GM15510 (cell line): ENCODE data around the gene LDLRAD4.

Experiments used
- POLR2A ChIP-seq: IDR thresholded peaks from 3 replicates; pipeline ENCODE4 v1.6.1; 2011; ENCODE audit warnings: borderline replicate concordance; ENCODE audit not compliant: insufficient read length; ENCODE audit errors: extremely low read depth

LDLRAD4 gene

DNA sequence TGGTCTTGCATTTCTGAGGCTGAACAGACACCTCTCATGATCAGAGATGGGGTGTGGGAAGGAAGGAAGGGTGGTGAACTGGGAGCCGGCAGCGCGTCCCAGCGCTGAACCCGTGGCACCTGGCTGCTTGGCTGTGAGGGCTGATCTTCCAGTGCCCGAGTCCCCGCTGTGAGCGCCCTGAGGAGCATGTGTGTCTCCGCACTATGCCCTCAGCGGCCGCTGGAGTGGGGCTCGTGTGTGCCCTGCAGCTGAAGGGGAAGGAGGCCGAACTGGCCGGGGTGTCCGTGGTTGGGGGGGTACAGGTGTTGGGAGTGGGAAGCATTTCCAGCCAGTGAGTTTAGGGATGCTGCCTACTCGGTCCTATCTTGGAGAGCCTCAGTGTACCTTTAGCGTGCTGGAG is 82.2 kb downstream of the LDLRAD4 start:
- TF ChIP-seq POLR2A = no peak

DNA sequence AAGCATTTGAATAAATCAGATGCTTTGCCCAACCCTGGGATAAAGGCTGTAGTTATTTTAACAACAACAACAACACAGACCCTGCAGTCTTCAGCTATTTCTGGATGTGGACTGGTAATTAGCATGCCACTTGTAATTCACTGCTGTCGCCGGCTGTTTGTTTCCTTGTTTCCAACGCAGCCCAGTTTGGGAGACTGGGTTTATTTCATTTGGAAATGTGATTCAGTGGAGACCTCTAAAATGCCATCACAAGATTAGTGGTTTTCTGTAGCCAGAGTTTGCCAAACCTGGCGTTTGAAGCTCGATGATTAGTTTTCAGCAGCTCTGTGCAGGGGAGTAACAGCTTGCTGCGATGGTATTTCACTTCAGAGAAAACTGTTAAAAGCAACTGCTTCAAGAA is 83.5 kb downstream of the LDLRAD4 start:
- no peak for TF ChIP-seq POLR2A

DNA sequence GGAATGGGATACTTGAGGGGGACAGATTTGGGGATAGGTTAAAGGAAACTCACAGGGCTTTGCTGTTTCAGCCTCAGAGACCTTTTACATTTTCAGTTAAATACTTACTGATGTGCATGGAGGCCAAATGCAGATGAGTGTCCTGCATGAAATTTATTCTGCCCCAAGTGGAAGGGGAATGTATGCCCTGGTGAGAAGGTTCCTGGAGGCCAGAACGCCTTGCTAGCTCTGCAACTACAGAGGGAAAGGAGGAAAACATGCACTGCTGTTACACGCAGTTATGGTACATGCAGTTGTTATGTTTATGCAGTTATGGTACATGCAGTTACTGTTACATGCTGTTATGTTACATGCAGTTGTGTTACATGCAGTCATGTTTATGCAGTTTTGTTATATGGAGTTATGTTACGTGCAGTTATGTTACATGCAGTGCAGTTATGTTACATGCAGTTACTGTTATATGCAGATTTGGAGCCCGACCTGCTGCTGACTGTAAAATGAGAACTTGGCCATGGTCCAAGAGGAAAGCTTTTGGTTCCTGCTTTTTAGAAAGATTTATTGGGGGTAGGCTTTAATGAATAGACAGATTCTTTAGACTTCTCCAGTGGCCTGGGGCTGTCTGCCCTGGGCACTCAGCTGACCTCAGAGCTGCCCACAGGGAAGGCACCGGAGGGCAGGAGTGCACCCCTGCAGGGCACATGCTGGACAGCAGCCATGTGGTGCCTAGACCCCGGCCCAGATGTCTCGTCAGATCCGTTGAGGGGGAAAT is 84.1 kb downstream of the LDLRAD4 start:
- TF ChIP-seq POLR2A = no peak

DNA sequence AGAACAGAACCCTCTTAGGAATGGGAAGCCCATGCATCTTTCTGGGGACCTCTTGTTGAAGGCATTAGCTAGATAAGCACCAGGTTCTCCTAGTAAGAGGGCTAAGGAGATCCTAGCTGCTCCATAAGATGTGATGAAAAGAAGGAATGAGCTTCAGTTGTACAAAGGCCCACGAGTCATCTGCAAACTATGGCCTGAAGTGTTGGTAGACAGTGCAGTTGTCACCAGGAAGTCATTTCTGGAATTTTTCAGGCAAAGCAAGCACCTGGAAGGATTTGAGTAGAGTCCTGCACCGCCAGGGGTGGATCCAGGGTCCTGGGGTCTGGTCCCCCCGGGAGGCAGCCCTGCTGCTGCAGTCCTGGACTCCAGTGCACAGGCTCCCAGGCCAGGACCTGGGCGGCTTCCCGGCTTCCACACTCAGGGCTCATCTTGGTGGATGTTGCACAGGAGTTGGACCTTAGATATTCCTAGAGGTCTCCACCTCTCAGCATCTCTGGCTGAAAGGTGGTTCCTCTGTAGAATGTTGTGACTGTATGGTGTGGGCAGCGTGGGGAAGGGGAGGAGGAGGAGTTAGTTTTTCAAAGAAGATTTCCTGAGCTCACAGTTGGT is 85.3 kb downstream of the LDLRAD4 start:
- TF ChIP-seq POLR2A = no peak

DNA sequence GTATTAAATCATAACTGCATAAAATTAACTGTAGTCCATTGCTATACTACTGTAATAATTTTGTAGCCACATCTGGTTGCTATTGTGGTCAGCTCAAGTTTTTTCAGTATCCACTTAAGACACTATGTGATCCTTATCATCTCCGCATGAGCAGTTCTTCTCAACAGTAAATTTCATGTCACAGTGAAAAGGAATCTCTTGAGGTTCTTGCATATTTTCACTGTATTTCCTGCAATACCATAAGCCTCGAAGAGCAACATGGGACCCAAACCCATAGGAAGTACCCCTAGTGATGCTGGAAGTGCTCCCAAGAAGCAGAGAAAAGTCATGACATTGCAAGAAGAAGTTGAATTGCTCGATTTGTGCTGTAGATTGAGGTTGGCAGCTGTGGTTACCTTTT is 86.7 kb downstream of the LDLRAD4 start:
- TF ChIP-seq POLR2A = no peak

DNA sequence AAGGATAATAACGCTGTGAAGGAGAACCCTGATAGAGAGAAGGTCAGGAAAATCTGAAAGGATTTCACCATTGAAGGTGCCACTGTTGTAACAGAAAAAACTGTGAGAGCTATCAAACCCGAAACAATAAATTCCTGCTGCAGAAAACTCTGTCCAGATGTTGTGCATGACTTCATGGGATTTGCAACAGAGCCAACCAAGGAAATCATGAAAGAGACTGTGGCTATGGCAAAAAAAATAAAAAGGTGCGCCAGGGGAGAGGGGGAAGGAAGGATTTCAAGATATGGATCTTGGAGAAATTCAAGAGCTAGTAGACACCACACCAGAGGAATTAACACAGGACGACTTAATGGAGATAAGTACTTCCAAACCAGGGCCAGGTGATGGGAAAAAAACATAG is 88.0 kb downstream of the LDLRAD4 start:
- no peak for TF ChIP-seq POLR2A

DNA sequence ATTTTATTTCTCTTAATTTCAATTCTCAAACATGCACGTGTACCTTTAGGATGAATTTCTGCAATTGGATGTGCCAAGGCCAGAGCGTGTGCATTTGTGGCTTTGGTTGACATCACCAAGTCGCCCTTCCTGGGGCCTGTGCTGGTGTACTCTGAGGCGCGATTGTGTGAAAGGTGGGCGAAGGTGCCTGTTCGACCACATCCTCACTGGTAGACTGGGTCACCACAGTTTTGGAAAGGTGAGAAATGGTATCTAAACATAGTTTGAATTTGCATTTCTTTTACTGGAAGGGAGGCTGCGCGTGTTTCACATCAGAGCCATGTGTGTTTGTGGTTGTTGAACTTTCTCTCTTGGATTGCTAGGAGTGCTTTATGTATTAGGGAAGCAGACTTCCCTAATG is 89.8 kb downstream of the LDLRAD4 start:
- TF ChIP-seq POLR2A = no peak

DNA sequence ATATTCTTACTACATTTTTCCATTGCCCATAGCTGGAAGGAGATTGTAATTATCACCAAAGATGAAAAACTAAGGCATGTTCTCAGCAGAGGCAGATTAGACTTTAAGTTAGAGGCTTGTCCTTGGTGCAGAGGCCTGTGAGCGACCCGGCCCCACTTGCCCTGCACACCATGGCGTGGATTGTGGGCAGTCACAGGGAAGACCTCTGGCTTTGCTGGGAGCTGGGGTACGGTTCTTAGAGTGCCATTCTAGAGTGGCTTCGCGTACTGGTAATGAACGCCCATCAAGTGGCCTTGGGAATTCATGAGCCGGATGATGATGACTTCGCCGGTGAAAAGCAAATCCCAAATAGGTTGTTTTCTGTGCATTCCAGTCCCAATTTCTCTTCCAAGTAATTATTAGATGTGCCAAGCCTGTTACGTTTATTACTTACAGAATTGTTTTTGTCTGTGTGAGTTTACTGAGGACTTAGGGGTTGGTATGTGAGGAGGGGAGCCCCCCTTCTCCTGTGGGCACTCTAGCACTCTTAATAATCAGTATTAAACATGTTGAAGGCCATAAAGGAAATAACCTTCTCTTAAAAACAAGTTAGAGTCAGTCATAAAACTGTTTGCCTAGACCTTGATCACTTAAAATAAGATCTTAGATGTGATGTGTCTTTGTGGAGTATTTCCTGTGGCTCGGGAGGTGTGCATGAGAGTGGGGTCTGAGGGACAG is 90.6 kb downstream of the LDLRAD4 start:
- no peak for TF ChIP-seq POLR2A

DNA sequence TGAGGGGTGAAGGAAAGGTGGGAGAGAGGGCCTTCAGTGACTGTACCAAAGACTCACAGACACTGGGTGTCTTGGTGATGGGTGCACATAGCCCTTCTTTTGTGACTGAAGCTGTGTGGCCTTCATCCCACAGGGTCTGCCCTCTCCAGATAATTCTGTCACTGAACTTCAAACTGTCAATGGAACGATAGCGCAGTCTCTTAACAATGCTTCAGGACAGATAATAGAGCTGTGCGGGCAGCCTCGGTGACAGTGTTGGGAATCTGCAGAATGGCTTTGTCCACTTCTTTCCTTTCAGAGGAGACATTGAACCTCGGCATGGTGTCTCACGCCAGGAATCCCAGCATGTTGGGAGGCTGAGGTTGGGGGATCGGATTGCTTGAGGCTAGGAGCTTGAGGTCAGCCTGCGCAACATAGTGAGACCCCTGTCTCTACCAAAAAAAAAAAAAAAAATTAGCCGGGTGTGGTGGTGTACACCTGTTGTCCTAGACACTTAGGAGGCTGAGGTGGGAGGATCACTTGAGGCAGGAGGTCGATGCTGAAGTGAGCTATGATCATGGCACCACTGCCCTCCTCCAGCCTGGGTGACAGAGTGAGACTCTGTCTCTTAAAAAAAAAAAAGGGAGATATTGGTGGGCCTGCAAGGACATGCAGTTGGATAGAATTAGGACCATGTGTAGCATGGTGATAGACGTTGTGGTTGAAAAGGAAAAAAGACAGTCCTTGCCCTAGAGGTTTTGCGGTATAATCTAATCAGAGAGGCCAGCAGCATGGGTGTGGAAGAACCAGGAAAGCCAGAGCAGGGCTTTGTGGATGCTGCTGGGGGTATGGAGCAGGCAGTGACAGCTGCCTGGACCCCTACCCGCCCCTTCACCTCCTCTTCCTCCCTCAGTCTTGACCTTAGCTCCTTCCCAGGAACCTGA is 91.4 kb downstream of the LDLRAD4 start:
- TF ChIP-seq POLR2A = no peak

DNA sequence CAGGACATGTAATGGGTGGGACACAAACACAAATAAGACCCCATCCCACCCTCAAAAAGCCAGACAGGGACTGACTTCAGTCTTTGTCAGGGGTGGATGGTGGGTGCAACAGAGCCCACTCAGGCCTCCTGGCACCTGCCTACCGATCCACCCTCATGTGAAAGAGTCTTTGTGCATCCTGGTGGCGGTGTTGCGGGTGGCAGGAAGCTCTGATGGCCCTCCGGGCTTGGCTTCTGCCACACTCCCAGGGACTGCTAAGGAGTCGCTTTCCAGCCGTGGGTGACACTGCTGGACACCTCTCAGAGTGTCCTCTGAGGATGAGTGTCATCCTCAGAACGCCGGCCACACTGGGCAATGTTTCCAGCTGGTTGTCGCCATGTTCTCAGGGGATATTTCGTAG is 92.6 kb downstream of the LDLRAD4 start:
- no peak for TF ChIP-seq POLR2A

DNA sequence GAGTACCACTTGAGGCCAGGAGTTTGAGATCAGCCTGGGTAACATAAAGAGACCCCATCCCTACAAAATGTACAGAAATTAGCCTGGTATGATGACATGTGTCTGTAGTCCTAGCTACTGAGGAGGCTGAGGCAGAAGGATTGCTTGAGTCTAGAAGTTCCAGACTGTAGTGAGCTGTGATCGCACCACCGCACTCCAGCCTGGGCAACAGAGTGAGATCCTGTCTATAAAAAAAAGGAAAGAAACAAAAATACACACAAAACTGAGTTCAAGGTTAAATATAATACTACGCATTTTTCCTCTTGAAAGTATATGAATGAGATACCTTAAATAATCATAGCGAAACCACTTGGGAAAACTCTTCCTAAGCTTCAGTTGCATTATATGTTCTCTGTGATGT is 94.0 kb downstream of the LDLRAD4 start:
- TF ChIP-seq POLR2A = no peak

DNA sequence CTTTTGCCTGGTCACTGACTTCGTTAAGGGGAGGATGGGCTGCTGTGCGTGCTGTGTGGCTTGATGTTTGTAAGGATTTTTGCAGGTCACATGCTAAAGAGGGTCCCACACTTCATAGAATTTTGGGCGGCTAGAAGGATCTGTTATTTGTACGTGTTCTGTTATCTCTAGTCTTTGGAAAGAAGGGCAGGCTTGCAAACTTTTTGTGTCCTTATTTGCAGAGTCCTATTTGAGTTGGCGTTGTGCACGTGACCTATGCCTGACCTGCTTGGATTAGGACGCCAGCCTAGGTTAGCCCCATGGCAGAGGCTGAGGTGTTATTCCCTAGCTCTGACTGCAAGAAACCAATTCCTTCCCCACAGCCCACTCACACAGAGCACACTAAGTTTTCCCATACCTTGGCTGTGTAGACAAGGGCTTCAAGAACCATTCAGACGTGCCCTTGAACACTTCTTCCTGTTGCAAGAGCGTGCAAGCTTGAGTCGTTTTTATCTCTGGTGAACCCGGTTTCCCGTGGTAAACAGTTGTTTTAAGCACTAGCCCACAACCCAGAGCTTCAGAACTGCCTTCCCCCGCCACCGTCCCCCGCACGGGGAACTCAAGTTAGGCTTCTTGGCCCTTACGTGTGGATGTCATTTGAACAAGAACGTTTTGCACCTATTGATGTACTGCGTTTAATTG is 94.6 kb downstream of the LDLRAD4 start:
- no peak for TF ChIP-seq POLR2A

DNA sequence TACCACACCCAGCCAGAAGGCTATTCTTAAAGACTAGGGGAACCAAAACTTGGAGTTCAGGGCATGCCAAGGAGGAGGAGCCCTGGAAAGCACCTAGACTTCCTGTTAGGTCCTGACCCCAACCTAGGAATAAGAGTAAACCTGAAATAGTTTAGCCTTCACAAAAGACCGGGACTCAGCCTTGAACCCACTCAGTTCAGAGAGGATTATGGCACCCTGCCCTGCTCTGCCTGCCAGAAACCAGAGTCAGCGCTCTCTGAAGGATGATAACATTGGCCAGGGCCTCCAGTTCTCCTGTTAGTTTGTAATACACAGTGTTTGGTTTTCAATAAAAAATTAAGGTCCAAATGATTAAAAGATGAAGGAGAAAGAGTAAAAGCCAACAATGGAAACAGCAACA is 96.4 kb downstream of the LDLRAD4 start:
- no peak for TF ChIP-seq POLR2A

DNA sequence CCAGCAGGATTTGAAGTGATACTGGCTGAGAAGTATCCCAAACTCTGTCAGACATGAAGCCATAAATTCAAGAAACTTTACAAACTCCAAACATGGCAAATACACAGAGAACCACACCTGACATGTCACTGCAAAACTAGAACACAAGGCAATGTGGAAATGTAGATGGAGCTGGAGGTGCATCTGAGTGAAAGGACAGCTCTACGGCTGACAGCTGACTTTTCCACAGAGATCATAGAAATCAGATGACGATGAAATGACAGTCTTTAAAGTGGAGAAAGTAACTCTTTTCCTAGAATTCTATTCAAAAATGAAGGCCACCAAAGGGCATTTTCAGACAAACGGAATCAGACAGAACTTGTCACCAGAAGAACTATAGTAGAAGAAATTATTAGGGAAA is 97.5 kb downstream of the LDLRAD4 start:
- TF ChIP-seq POLR2A = no peak
